Body of pancreas (tissue), 4 donors: Measurements from ENCODE around the gene SRD5A1. TPM values are rescaled to one million over a fixed set of nuclear protein-coding genes. Genes with fewer than 3 reads are reported as not detected.

ENCODE experiments used
- ATAC-seq: fragments of 150-250 bp; one replicate; pipeline ENCODE4 v1.9.1; 2016
- DNase-seq, 4 donors: peaks; one replicate each; pipeline ENCODE4 v3.0.0-alpha.2; 2019
- H3K27ac ChIP-seq, 4 donors: fragments of 200-600 bp; sonication (generic); 1 replicate in 3 of 4; 2 replicates in 1 of 4; pipeline versions ENCODE4 v1.5.1 to v1.6.1; 2016 to 2019; ENCODE audit warnings: mild to moderate bottlenecking in 1 of 4, mixed read lengths in 1 of 4, moderate library complexity in 1 of 4
- H3K27me3 ChIP-seq, 2 donors: fragments of 200-600 bp; sonication (generic); one replicate each; pipeline ENCODE4 v1.6.0; 2016; ENCODE audit warnings: mild to moderate bottlenecking in 1 of 2
- H3K36me3 ChIP-seq, 2 donors: fragments of 200-600 bp; sonication (generic); replicated peaks in 1 of 2; 2 replicates each; pipeline ENCODE4 v1.5.1; 2016; ENCODE audit warnings: low read depth in 2 of 2; ENCODE audit not compliant: insufficient read depth in 1 of 2
- H3K4me1 ChIP-seq: fragments of 200-600 bp; sonication (generic); one replicate; pipeline ENCODE4 v1.6.0; 2016
- H3K4me3 ChIP-seq, 2 donors: fragments of 200-600 bp; sonication (generic); 1 replicate in 1 of 2; 2 replicates in 1 of 2; pipeline ENCODE4 v1.5.1; 2016 to 2019
- H3K9me3 ChIP-seq, 3 donors: fragments of 200-600 bp; sonication (generic); 1 replicate in 2 of 3; 2 replicates in 1 of 3; pipeline ENCODE4 v1.5.1; 2016
- POLR2A ChIP-seq, 3 donors: fragments of 450-650 bp; IDR thresholded peaks; one replicate each; pipeline ENCODE4 v1.6.1; 2016; ENCODE audit warnings: antibody characterized with exemption in 3 of 3, mild to moderate bottlenecking in 2 of 3
- WGBS, 2 donors: methylation state at CpG; one replicate each; pipeline ENCODE4 v1.1.5; 2017; 5-methylcytosine and 5-hydroxymethylcytosine counted together
- intact Hi-C: fragments of 100-400 bp; cut with DNase I; formaldehyde crosslinking; loops from one replicate; pipeline ENCODE4 v1.15.1; 2023
- total RNA-seq, 2 donors: library from RNA; depleted of rRNA; stranded (reverse); fragments of >200 nt; gene quantifications; one replicate each; pipeline ENCODE4 v1.1.0, GENCODE V29; 2016
- TF ChIP-seq, protein P1 (sequence below), 7 experiments: fragments of 450-650 bp in 4 of 7; fragments of 200-600 bp in 3 of 7; sonication (generic) in 3 of 7; IDR thresholded peaks; one replicate each; pipeline ENCODE4 v1.5.1; 2016 to 2019; ENCODE audit warnings: antibody characterized with exemption in 7 of 7

SRD5A1 gene
- total RNA-seq, 2 donors from 2014 or later, result 1.6 to 4.2 TPM

DNA sequence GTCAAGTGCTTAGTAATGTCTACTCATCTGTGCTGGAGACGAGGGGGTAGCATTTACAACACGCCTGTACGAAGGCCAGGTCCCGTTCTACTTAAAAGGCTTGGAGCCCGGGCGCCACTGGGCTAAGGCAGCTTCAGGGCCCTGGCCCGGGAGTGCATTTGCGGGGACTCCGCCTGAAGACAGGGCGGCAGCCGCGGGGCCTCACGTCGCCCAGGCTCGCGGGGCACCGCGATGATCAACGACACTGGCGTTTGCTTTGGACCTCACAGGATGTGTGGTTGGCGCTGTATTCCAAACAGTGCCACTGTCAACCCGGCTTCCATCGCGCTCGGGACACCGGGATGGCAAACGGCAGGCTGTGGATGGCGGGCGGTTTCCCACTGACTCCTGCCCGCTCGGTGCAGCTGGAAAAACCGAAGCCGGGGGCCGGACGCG is 78.9 kb downstream of the SRD5A1 start:
- TF ChIP-seq POLR2A (IDR thresholded peaks at IDR 0.05), result peak in 2 of 3 donors; percentile 48 to 68
- TF ChIP-seq, protein P1, sequence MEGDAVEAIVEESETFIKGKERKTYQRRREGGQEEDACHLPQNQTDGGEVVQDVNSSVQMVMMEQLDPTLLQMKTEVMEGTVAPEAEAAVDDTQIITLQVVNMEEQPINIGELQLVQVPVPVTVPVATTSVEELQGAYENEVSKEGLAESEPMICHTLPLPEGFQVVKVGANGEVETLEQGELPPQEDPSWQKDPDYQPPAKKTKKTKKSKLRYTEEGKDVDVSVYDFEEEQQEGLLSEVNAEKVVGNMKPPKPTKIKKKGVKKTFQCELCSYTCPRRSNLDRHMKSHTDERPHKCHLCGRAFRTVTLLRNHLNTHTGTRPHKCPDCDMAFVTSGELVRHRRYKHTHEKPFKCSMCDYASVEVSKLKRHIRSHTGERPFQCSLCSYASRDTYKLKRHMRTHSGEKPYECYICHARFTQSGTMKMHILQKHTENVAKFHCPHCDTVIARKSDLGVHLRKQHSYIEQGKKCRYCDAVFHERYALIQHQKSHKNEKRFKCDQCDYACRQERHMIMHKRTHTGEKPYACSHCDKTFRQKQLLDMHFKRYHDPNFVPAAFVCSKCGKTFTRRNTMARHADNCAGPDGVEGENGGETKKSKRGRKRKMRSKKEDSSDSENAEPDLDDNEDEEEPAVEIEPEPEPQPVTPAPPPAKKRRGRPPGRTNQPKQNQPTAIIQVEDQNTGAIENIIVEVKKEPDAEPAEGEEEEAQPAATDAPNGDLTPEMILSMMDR (IDR thresholded peaks at IDR 0.05), result peak in 3 of 7 experiments; percentile 5 to 26 (median 19)
- peak overlapping the region; percentile 93 to 98 (median 96) for H3K27ac ChIP-seq
- peak overlapping the region; percentile 60 to 64 for H3K4me3 ChIP-seq
- H3K27me3 ChIP-seq, result no peaks in the 10 kb centered on the region
- no peaks in the 10 kb centered on the region for H3K36me3 ChIP-seq
- intact Hi-C loops, result no loop called here
- H3K4me1 ChIP-seq, result peaks cover 31% of the 10 kb centered on the region
- ATAC-seq (peak; percentile 16), DNase-seq (peak; percentile 59 to 65 (median 61))
- H3K9me3 ChIP-seq, result no peaks in the 10 kb centered on the region
- 0 to 4% methylated on average over 4 to 36 of the region's 36 CpGs for WGBS, 2 donors

GRCh38 chr5:6712577-6713273 is 79.5 kb downstream of the SRD5A1 start:
- peak; percentile 54 to 83 (median 54) for TF ChIP-seq POLR2A (IDR thresholded peaks at IDR 0.05)
- TF ChIP-seq, protein P1 (IDR thresholded peaks at IDR 0.05), result peak in 1 of 7 experiments; percentile 25
- 0 to 1% methylated on average over 28 to 83 of the region's 85 CpGs for WGBS, 2 donors
- H3K36me3 ChIP-seq, result no peaks in the 10 kb centered on the region
- intact Hi-C loops, result no loop called here
- DNase-seq, result peak; percentile 97 to 98 (median 98)
- peaks cover 37% of the 10 kb centered on the region for H3K4me1 ChIP-seq
- H3K27ac ChIP-seq, result peak overlapping the region; percentile 93 to 98 (median 96)
- H3K27me3 ChIP-seq, result no peaks in the 10 kb centered on the region
- ATAC-seq, result peak; percentile 86
- H3K9me3 ChIP-seq, result no peaks in the 10 kb centered on the region
- peak overlapping the region; percentile 60 to 64 for H3K4me3 ChIP-seq

DNA sequence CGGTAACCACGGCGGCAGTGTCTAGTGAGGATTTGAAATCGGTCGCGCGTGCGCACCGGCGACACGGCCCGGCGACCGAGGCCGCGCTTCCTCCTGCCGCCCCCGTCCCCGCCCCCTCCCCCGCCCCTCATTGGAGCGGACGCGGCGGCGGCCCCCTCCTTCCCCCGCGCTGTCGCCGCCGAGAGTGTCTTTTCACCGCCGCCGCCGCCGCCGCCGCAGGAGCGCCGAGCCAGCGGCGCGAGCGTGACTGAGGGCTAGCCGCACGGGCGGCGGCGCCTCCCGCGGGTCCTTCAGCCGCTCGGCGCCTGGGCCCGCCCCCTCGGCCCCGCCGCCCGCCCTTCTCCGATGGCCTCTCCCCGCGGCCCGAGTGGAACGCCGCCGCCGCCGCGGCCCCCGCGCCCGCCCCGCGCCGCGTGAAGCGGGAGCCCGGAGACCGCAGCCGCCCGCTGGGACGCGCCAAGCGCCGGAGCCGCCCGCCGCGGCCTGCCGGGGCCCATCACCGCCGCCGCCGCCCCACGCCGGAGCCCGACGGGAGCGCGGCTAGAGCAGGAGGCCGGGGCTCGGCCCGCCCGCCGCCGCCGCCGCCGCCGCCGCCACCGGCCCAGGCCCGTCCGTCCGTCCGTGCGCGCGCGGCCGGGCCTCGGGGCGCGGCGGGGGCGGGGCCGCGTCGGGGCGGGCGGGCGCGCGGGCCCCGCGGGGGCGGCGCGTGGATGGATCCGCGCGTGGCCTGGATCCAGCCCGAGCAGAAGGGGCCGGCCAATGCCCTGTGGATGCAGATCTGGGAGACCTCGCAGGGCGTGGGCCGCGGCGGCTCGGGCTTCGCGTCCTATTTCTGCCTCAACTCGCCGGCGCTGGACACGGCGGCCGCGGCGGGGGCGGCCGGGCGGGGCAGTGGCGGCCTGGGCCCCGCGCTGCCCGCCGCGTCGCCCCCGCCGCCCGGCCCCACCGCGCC is 80.3 kb downstream of the SRD5A1 start, which contains the start of gene TENT4A:
TSS of gene TENT4A (plus strand) at position 159 of the 952 bp plus-strand sequence. CDS start at position 711, 552 bp downstream.
- H3K27ac ChIP-seq, result peak within 1 kb of the TSS; percentile 93 to 98 (median 96)
- no peaks in the 10 kb centered on the region for H3K9me3 ChIP-seq
- ATAC-seq (peak; percentile 9), DNase-seq (peak in 2 of 4 donors; percentile 40 to 48)
- H3K36me3 ChIP-seq, result no peaks in the 10 kb centered on the region
- no peak for TF ChIP-seq POLR2A (IDR thresholded peaks at IDR 0.05)
- TF ChIP-seq, protein P1 (IDR thresholded peaks at IDR 0.05), result no peak
- H3K27me3 ChIP-seq, result no peaks in the 10 kb centered on the region
- intact Hi-C loops, result no loop called here
- 1% methylated on average over 60 of the region's 174 CpGs; no CpG with 5 or more reads in 1 of the 2 donors for WGBS, 2 donors
- H3K4me1 ChIP-seq, result peaks cover 45% of the 10 kb centered on the region
- H3K4me3 ChIP-seq, result peak within 1 kb of the TSS; percentile 60 to 64

DNA sequence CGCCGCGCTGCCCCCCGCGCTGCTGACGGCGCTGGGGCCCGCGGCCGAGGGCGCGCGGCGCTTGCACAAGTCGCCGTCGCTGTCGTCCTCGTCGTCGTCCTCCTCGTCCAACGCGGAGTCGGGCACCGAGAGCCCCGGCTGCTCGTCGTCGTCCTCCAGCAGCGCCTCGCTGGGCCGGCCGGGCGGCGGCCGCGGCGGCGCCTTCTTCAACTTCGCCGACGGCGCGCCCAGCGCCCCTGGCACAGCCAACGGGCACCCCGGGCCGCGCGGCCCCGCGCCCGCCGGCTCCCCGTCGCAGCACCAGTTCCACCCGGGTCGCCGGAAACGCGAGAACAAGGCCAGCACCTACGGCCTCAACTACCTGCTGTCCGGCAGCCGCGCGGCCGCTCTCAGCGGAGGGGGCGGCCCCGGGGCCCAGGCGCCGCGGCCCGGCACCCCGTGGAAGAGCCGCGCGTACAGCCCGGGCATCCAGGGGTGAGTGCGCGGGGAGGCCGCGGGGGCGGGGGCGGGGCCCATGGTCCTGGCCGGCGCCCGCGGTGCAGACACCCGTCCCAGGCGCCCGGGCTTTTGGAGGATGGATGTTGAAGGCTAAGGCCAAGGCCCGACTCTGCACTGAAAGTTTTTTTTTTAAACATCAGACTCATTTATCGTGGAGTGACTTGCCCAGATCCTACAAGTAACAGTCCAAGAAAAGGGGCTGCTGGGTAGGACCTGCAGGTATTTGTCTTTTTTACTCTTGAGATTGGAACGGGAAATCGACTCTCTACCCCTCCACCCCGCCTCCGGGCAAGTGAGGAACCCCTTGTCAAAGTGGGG is 81.2 kb downstream of the SRD5A1 start:
- no peaks in the 10 kb centered on the region for H3K27me3 ChIP-seq
- no peaks in the 10 kb centered on the region for H3K36me3 ChIP-seq
- intact Hi-C loops, result no loop called here
- H3K9me3 ChIP-seq, result no peaks in the 10 kb centered on the region
- ATAC-seq (no peak), DNase-seq (peak in 1 of 4 donors; percentile 43)
- peak overlapping the region in 1 of 2 donors; percentile 25 for H3K4me3 ChIP-seq
- H3K27ac ChIP-seq, result peak overlapping the region in 3 of 4 donors; percentile 42 to 98 (median 71)
- no peak for TF ChIP-seq POLR2A (IDR thresholded peaks at IDR 0.05)
- peaks cover 50% of the 10 kb centered on the region for H3K4me1 ChIP-seq
- 1% methylated on average over 11 to 76 of the region's 99 CpGs for WGBS, 2 donors
